K562 (cell line): ENCODE measurements around the gene EIF5. TPM values are rescaled to one million over a fixed set of nuclear protein-coding genes. Genes with fewer than 3 reads are reported as not detected.

Source experiments
- ATAC-seq: fragments of 200-7000 bp; cut with Tn5 transposase; 3 replicates; pipeline ENCODE4 v1.9.1; 2020; ENCODE audit warnings: moderate library complexity
- BruUV-seq: library from RNA; stranded (reverse); fragments of 400-500 nt; replicated peaks from 2 replicates; lab custom pipeline; 2021; lab: Mats Ljungman, UMichigan
- CTCF ChIA-PET: fragments of 300-600 bp; formaldehyde crosslinking; extraction: SDS; loops from one replicate; lab custom pipeline; 2021; ENCODE audit warnings: low intra/inter-chr PET ratio; lab: Yijun Ruan, JAX
- POLR2A ChIA-PET: fragments of 300-600, 350-650 bp; sonication (Branson Sonifier 250); formaldehyde crosslinking; extraction: SDS; loops from one replicate; lab custom pipeline; 2021; ENCODE audit warnings: antibody characterized with exemption, inconsistent platforms; lab: Yijun Ruan, JAX
- DNase-seq, 4 experiments: peaks; one replicate each; pipeline versions ENCODE4 v3.0.0 to v3.0.0-alpha.2; 2011 to 2018; ENCODE audit warnings: low spot score in 3 of 4, mixed read lengths in 3 of 4; ENCODE audit errors: extremely low read depth in 1 of 4
- FAIRE-seq: peaks from 2 replicates; lab custom pipeline; 2011; peaks lifted over from hg19 to GRCh38; lab: Jason Lieb, UNC
- H2AFZ ChIP-seq: 2 replicates; pipeline ENCODE4 v1.6.0; 2011; ENCODE audit warnings: low read depth, low read length, control low read depth, inconsistent platforms
- H3K27ac ChIP-seq: fragments of 200-600 bp; 3 replicates; pipeline ENCODE4 v1.8.0; 2011; ENCODE audit warnings: low read depth, mild to moderate bottlenecking, control low read depth, inconsistent platforms, low read length, moderate library complexity, mixed read lengths; ENCODE audit errors: extremely low read depth
- H3K27me3 ChIP-seq, 2 experiments: fragments of 300-600 bp in 1 of 2; 2 replicates in 1 of 2; 3 replicates in 1 of 2; pipeline versions ENCODE4 v1.6.0 to v1.8.0; 2011; ENCODE audit warnings: inconsistent platforms in 2 of 2, low read length in 2 of 2, mild to moderate bottlenecking in 1 of 2, mixed read lengths in 1 of 2, moderate library complexity in 1 of 2; ENCODE audit not compliant: control insufficient read depth in 2 of 2, insufficient read depth in 2 of 2
- H3K36me3 ChIP-seq: fragments of 300-600 bp; 3 replicates; pipeline ENCODE4 v1.8.0; 2011; ENCODE audit warnings: mild to moderate bottlenecking, low read length, inconsistent platforms; ENCODE audit not compliant: control insufficient read depth, insufficient read depth
- H3K4me1 ChIP-seq, 2 experiments: fragments of 200-600 bp in 1 of 2; replicated peaks in 1 of 2; 2 replicates in 1 of 2; 3 replicates in 1 of 2; pipeline versions ENCODE4 v1.5.1 to v1.8.0; 2011; ENCODE audit warnings: inconsistent platforms in 2 of 2, low read length in 2 of 2, mild to moderate bottlenecking in 1 of 2, mixed read lengths in 1 of 2, moderate library complexity in 1 of 2; ENCODE audit not compliant: control insufficient read depth in 2 of 2, insufficient read depth in 2 of 2
- H3K4me2 ChIP-seq: 2 replicates; pipeline ENCODE4 v1.6.1; 2011; ENCODE audit warnings: low read length, control low read depth, inconsistent platforms, mixed read lengths; ENCODE audit not compliant: insufficient read depth
- H3K4me3 ChIP-seq: fragments of 200-600 bp; sonication (generic), shearing (Covaris generic); 2 replicates; pipeline ENCODE4 v1.5.1; 2016; ENCODE audit warnings: control low read depth, inconsistent platforms
- H3K79me2 ChIP-seq: fragments of 200-600 bp; 3 replicates; pipeline ENCODE4 v1.8.0; 2011; ENCODE audit warnings: low read length, inconsistent platforms; ENCODE audit not compliant: control insufficient read depth, insufficient read depth
- H3K9ac ChIP-seq, 2 experiments: 2 replicates each; pipeline versions ENCODE4 v1.6.0 to v1.6.1; 2011; ENCODE audit warnings: low read depth in 2 of 2, low read length in 2 of 2, control low read depth in 1 of 2, inconsistent platforms in 1 of 2, mild to moderate bottlenecking in 1 of 2, mixed read lengths in 1 of 2; ENCODE audit not compliant: insufficient read depth in 1 of 2
- H3K9me1 ChIP-seq: one replicate; pipeline ENCODE4 v1.6.0; 2011; ENCODE audit warnings: inconsistent platforms, mild to moderate bottlenecking, low read length, moderate library complexity; ENCODE audit not compliant: control insufficient read depth, insufficient read depth
- H3K9me3 ChIP-seq: replicated peaks from 2 replicates; pipeline ENCODE4 v1.5.1; 2011; ENCODE audit warnings: low read depth, low read length, inconsistent platforms; ENCODE audit not compliant: control insufficient read depth, insufficient read depth
- H4K20me1 ChIP-seq: replicated peaks from 2 replicates; pipeline ENCODE4 v1.6.1; 2011; ENCODE audit warnings: low read length, inconsistent platforms, mixed read lengths; ENCODE audit not compliant: control insufficient read depth, insufficient read depth
- BRF1 ChIP-seq: IDR thresholded peaks from 3 replicates; pipeline ENCODE4 v1.6.1; 2011; ENCODE audit warnings: borderline replicate concordance, mild to moderate bottlenecking; ENCODE audit not compliant: insufficient read length; ENCODE audit errors: extremely low read depth
- GABPB1 ChIP-seq: sonication (generic); formaldehyde crosslinking; IDR thresholded peaks from 2 replicates; pipeline ENCODE4 v1.8.0; 2022; ENCODE audit warnings: mild to moderate bottlenecking, missing genetic modification reagents
- GTF3C2 ChIP-seq: IDR thresholded peaks from 3 replicates; pipeline ENCODE4 v1.6.1; 2011; ENCODE audit warnings: borderline replicate concordance, mild to moderate bottlenecking, moderate library complexity; ENCODE audit not compliant: insufficient read length; ENCODE audit errors: extremely low read depth
- IRF1 ChIP-seq: sonication (generic); formaldehyde crosslinking; IDR thresholded peaks from 2 replicates; pipeline ENCODE4 v1.8.0; 2022; ENCODE audit warnings: missing genetic modification reagents, mild to moderate bottlenecking, borderline replicate concordance
- KDM4B ChIP-seq, 2 experiments: fragments of 450-650 bp in 1 of 2; sonication (generic) in 1 of 2; IDR thresholded peaks; 2 replicates each; pipeline ENCODE4 v1.6.1; 2016 to 2017; ENCODE audit warnings: borderline replicate concordance in 2 of 2, antibody characterized with exemption in 1 of 2, low read depth in 1 of 2, mild to moderate bottlenecking in 1 of 2
- MEF2A ChIP-seq: IDR thresholded peaks from 2 replicates; pipeline ENCODE4 v1.6.1; 2011; ENCODE audit warnings: low read depth, mild to moderate bottlenecking, low read length, moderate library complexity; ENCODE audit not compliant: control insufficient read depth
- NFIC ChIP-seq: fragments of 450-650 bp; IDR thresholded peaks from 2 replicates; pipeline ENCODE4 v1.6.1; 2017; ENCODE audit warnings: mild to moderate bottlenecking, inconsistent platforms
- NR3C1 ChIP-seq: sonication (generic); formaldehyde crosslinking; IDR thresholded peaks from 2 replicates; pipeline ENCODE4 v1.8.1; 2022; ENCODE audit warnings: missing genetic modification reagents
- RBBP5 ChIP-seq: fragments of 200-600 bp; sonication (generic); IDR thresholded peaks from 2 replicates; pipeline ENCODE4 v1.6.1; 2012; ENCODE audit warnings: borderline replicate concordance, mild to moderate bottlenecking, low read length, control low read depth, inconsistent platforms; ENCODE audit not compliant: insufficient read depth, poor library complexity, severe bottlenecking
- RBFOX2 ChIP-seq: fragments of 200-400 bp; formaldehyde crosslinking; IDR thresholded peaks from 2 replicates; pipeline ENCODE4 v1.6.1; 2017; ENCODE audit warnings: low read depth, mild to moderate bottlenecking, low read length, moderate library complexity
- ZNF12 ChIP-seq: sonication (generic); formaldehyde crosslinking; IDR thresholded peaks from 2 replicates; pipeline ENCODE4 v1.4.0; 2020; ENCODE audit warnings: mild to moderate bottlenecking, missing genetic modification reagents
- WGBS: fragments of 100-300 bp; shearing (Covaris generic); methylation state at CpG from one replicate; pipeline ENCODE4 v1.1.6; 2016; ENCODE audit warnings: low coverage, mixed read lengths; ENCODE audit not compliant: insufficient coverage; ENCODE audit errors: missing lambda C conversion rate; 5-methylcytosine and 5-hydroxymethylcytosine counted together
- in situ Hi-C: fragments of 300-500 bp; cut with MboI; formaldehyde crosslinking; loops from 4 replicates; pipeline ENCODE4 v1.15.0; 2018; ENCODE audit warnings: inconsistent platforms, mixed read lengths
- intact Hi-C: fragments of 100-400 bp; cut with micrococcal nuclease; formaldehyde crosslinking; loops from 2 replicates; pipeline ENCODE4 v1.14.2; 2022
- polyA plus RNA-seq, 8 experiments: library from polyadenylated mRNA; depleted of rRNA in 4 of 8; stranded (reverse) in 5 of 8; unstranded in 3 of 8; fragments of >200 nt; fragmentation: Nextera tagmentation in 2 of 8; fragmentation: Illumina TruSeq in 1 of 8; extraction: Ambion mirVana in 2 of 8; extraction: Trizol in 1 of 8; gene quantifications; 2 replicates each; pipeline versions ENCODE4 v1.2.1 to v1.2.3, GENCODE V29; 2011 to 2014; ENCODE audit warnings: inconsistent platforms in 1 of 8, missing spikeins in 1 of 8
- total RNA-seq, 7 experiments: library from RNA; depleted of rRNA in 6 of 7; stranded (reverse); fragments of >200 nt in 6 of 7; fragmentation: Illumina TruSeq in 2 of 7; extraction: Trizol in 2 of 7; gene quantifications; 2 replicates each; pipeline versions ENCODE4 v1.2.1 to v1.2.3, GENCODE V29; 2011 to 2021; ENCODE audit warnings: low replicate concordance in 1 of 7
- TF ChIP-seq, protein P1 (sequence below), 3 experiments: IDR thresholded peaks in 2 of 3; conservative IDR thresholded peaks in 1 of 3; 2 replicates each; pipeline ENCODE4 v1.5.1; 2011 to 2012; ENCODE audit warnings: low read length in 3 of 3, mild to moderate bottlenecking in 3 of 3, control low read depth in 2 of 3, improper control_type of control experiment in 1 of 3, inconsistent platforms in 1 of 3, low read depth in 1 of 3, mixed read lengths in 1 of 3, moderate library complexity in 1 of 3; ENCODE audit not compliant: insufficient read depth in 2 of 3

Gene EIF5
- total and polyA plus RNA-seq, 9 of the 15 experiments (the other 6 are each of a cell fraction or from before 2014, with no cell fraction given): 92.7 to 442 (median 190) TPM

- H3K9me1 ChIP-seq: no peaks in the 10 kb centered on the region
- ChIA-PET POLR2A (interaction anchor here (0.8 to 1.7 kb wide), 2 partner anchors 46 to 158 kb away, joined by 3 to 4 read pairs; partner anchors contain the start of gene EIF5), CTCF (no interaction called here)
- no peak overlapping the region for H2AFZ ChIP-seq
- H3K36me3 ChIP-seq: no peaks in the 10 kb centered on the region
- H3K9ac ChIP-seq: no peak overlapping the region
- peaks cover 0 to 10% of the 10 kb centered on the region in 2 experiments; a peak in 3 of 5 replicates for H3K4me1 ChIP-seq
- no peaks in the 10 kb centered on the region for H4K20me1 ChIP-seq
- intact Hi-C loops (loop anchor here (10.0 kb wide), 1 partner anchor 82 kb away; no protein-coding TSS in a partner anchor), in situ Hi-C loops (loop anchor here (5.0 kb wide), 1 partner anchor 210 kb away; no protein-coding TSS in a partner anchor)
- H3K27me3 ChIP-seq: peaks cover 0 to 17% of the 10 kb centered on the region in 2 experiments; a peak in 2 of 5 replicates
- no peak overlapping the region for H3K27ac ChIP-seq
- FAIRE-seq: no peak
- 22% methylated on average over 14 of the region's 20 CpGs for WGBS
- ATAC-seq: no peak
- BruUV-seq: no TSS peak
- no peaks in the 10 kb centered on the region for H3K9me3 ChIP-seq
- no peaks in the 10 kb centered on the region for H3K79me2 ChIP-seq
- DNase-seq: no peak
- no peak overlapping the region for H3K4me2 ChIP-seq
- no peak overlapping the region for H3K4me3 ChIP-seq
- TF ChIP-seq RBBP5 (no peak), KDM4B (IDR thresholded peaks at IDR 0.05; ENCODE audit: borderline replicate concordance in 2 of 2, low read depth in 1 of 2) (no peak), RBFOX2 (no peak), GTF3C2 (no peak), NFIC (no peak), ZNF12 (CRISPR knock-in tag) (no peak), BRF1 (no peak), GABPB1 (no peak), IRF1 (CRISPR knock-in tag) (no peak), NR3C1 (CRISPR knock-in tag) (no peak), MEF2A (no peak)
- TF ChIP-seq, protein P1, sequence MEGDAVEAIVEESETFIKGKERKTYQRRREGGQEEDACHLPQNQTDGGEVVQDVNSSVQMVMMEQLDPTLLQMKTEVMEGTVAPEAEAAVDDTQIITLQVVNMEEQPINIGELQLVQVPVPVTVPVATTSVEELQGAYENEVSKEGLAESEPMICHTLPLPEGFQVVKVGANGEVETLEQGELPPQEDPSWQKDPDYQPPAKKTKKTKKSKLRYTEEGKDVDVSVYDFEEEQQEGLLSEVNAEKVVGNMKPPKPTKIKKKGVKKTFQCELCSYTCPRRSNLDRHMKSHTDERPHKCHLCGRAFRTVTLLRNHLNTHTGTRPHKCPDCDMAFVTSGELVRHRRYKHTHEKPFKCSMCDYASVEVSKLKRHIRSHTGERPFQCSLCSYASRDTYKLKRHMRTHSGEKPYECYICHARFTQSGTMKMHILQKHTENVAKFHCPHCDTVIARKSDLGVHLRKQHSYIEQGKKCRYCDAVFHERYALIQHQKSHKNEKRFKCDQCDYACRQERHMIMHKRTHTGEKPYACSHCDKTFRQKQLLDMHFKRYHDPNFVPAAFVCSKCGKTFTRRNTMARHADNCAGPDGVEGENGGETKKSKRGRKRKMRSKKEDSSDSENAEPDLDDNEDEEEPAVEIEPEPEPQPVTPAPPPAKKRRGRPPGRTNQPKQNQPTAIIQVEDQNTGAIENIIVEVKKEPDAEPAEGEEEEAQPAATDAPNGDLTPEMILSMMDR (IDR thresholded peaks at IDR 0.05 in 2 of 3, conservative IDR thresholded peaks at IDR 0.05 in 1 of 3; ENCODE audit: insufficient read depth in 2 of 3, low read depth in 1 of 3, low read length in 3 of 3): no peak
These were observed 46.8 kb upstream of the EIF5 start for GRCh38 chr14:103286968-103287850.
